Measurements from ENCODE around the gene PROSER2. TPM values are rescaled to one million over a fixed set of nuclear protein-coding genes. Genes with fewer than 3 reads are reported as not detected.

Gene PROSER2
- total RNA-seq, 1 experiment from 2014 or later: 19.5 TPM

DNA sequence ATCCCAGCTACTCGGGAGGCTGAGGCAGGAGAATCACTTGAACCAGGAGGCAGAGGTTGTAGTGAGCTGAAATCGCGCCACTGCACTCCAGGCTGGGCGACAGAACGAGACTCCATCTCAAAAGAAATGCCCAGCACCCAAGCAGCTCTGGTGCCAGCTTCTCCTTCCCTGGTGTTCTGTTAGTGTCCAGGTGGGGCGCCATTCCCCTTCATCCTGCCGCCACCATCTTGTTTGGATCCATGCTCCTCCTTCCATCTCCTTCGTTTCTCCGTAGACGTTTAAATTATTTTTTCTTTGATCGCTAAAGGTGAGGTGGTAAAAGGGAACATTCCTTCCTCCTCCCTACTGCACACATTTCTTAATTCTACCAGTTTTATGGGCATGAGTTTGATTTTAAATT lies 30.3 kb downstream of the PROSER2 start:
- DNase-seq: no peak
- intact Hi-C loops (cut with micrococcal nuclease; ENCODE audit: unreplicated experiment): no loop called here
- no peaks in the 10 kb centered on the region for H3K9me3 Mint-ChIP-seq (ENCODE audit: low read depth, unreplicated experiment)
- H3K27ac Mint-ChIP-seq (ENCODE audit: unreplicated experiment): no peak overlapping the region
- no TSS peak for BruUV-seq (replicated peaks)
- TF ChIP-seq CTCF (IDR thresholded peaks at IDR 0.05; ENCODE audit: unreplicated experiment): no peak
- no peak overlapping the region for H3K4me3 Mint-ChIP-seq (ENCODE audit: low read depth, unreplicated experiment)
- peaks cover 12% of the 10 kb centered on the region for H3K36me3 Mint-ChIP-seq (ENCODE audit: insufficient read depth, unreplicated experiment)
- CTCF ChIA-PET: no interaction called here
- no peaks in the 10 kb centered on the region for H3K27me3 Mint-ChIP-seq (ENCODE audit: unreplicated experiment)
- H3K4me1 Mint-ChIP-seq (ENCODE audit: low read depth, unreplicated experiment): no peaks in the 10 kb centered on the region

GRCh38 chr10:11854301-11854700 lies 31.1 kb downstream of the PROSER2 start:
- TF ChIP-seq CTCF (IDR thresholded peaks at IDR 0.05; ENCODE audit: unreplicated experiment): no peak
- Mint-ChIP-seq H3K4me1 (ENCODE audit: low read depth, unreplicated experiment) (no peaks in the 10 kb centered on the region), H3K36me3 (ENCODE audit: insufficient read depth, unreplicated experiment) (peaks cover 12% of the 10 kb centered on the region), H3K9me3 (ENCODE audit: low read depth, unreplicated experiment) (no peaks in the 10 kb centered on the region), H3K27ac (ENCODE audit: unreplicated experiment) (no peak overlapping the region), H3K27me3 (ENCODE audit: unreplicated experiment) (no peaks in the 10 kb centered on the region), H3K4me3 (ENCODE audit: low read depth, unreplicated experiment) (no peak overlapping the region)
- CTCF ChIA-PET: no interaction called here
- DNase-seq: no peak
- intact Hi-C loops (cut with micrococcal nuclease; ENCODE audit: unreplicated experiment): no loop called here
- BruUV-seq (replicated peaks): no TSS peak

GRCh38 chr10:11856089-11856488 lies 32.9 kb downstream of the PROSER2 start:
- CTCF ChIA-PET: no interaction called here
- no TSS peak for BruUV-seq (replicated peaks)
- Mint-ChIP-seq H3K27ac (ENCODE audit: unreplicated experiment) (no peak overlapping the region), H3K9me3 (ENCODE audit: low read depth, unreplicated experiment) (no peaks in the 10 kb centered on the region), H3K4me1 (ENCODE audit: low read depth, unreplicated experiment) (no peaks in the 10 kb centered on the region), H3K4me3 (ENCODE audit: low read depth, unreplicated experiment) (no peak overlapping the region), H3K27me3 (ENCODE audit: unreplicated experiment) (no peaks in the 10 kb centered on the region), H3K36me3 (ENCODE audit: insufficient read depth, unreplicated experiment) (peaks cover 16% of the 10 kb centered on the region)
- no peak for DNase-seq
- intact Hi-C loops (cut with micrococcal nuclease; ENCODE audit: unreplicated experiment): no loop called here
- TF ChIP-seq CTCF (IDR thresholded peaks at IDR 0.05; ENCODE audit: unreplicated experiment): no peak

DNA sequence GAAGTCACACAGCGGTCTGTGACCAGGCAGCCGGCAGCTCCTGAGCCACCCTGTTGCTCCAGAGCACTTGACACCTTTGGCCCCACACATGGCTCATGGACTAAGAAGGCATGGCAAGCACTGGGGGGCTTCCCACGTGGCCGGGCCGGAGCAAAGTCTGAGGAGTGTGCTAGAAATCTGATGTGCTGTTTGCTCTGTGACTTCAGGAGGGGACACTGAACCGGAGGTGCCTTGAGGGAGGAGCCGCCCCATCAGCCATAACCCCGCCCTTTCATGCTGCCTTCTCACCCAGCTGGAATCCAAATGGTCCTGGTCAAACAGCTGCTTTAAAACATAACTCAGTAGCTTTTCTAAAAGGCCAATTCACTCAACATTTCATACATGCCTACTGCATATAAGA lies 33.5 kb downstream of the PROSER2 start:
- CTCF ChIA-PET: no interaction called here
- no peaks in the 10 kb centered on the region for H3K27me3 Mint-ChIP-seq (ENCODE audit: unreplicated experiment)
- TF ChIP-seq CTCF (IDR thresholded peaks at IDR 0.05; ENCODE audit: unreplicated experiment): no peak
- H3K4me1 Mint-ChIP-seq (ENCODE audit: low read depth, unreplicated experiment): no peaks in the 10 kb centered on the region
- no peak overlapping the region for H3K27ac Mint-ChIP-seq (ENCODE audit: unreplicated experiment)
- H3K9me3 Mint-ChIP-seq (ENCODE audit: low read depth, unreplicated experiment): no peaks in the 10 kb centered on the region
- BruUV-seq (replicated peaks): no TSS peak
- peaks cover 16% of the 10 kb centered on the region for H3K36me3 Mint-ChIP-seq (ENCODE audit: insufficient read depth, unreplicated experiment)
- H3K4me3 Mint-ChIP-seq (ENCODE audit: low read depth, unreplicated experiment): no peak overlapping the region
- intact Hi-C loops (cut with micrococcal nuclease; ENCODE audit: unreplicated experiment): no loop called here
- DNase-seq: no peak

DNA sequence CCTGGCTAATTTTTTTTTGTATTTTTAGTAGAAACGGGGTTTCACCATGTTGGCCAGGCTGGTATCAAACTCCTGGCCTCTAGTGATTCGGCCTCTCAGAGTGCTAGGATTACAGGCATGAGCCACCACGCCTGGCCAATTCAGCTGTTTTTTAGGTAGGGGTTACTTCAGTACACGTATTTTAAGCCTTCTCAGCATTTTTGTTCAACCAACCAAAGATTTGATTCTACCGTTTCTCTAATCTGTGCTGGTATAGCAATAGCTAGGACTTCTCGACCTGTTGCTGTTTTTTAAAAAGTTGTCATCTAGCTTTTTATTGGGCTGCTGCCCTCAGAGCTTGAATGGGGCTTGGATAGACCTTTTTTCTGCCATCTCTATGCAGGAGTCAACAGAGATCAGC lies 34.9 kb downstream of the PROSER2 start:
- CTCF ChIA-PET: no interaction called here
- no peaks in the 10 kb centered on the region for H3K27me3 Mint-ChIP-seq (ENCODE audit: unreplicated experiment)
- intact Hi-C loops (cut with micrococcal nuclease; ENCODE audit: unreplicated experiment): no loop called here
- H3K9me3 Mint-ChIP-seq (ENCODE audit: low read depth, unreplicated experiment): no peaks in the 10 kb centered on the region
- H3K27ac Mint-ChIP-seq (ENCODE audit: unreplicated experiment): no peak overlapping the region
- H3K36me3 Mint-ChIP-seq (ENCODE audit: insufficient read depth, unreplicated experiment): peaks cover 14% of the 10 kb centered on the region
- no peak for TF ChIP-seq CTCF (IDR thresholded peaks at IDR 0.05; ENCODE audit: unreplicated experiment)
- H3K4me3 Mint-ChIP-seq (ENCODE audit: low read depth, unreplicated experiment): no peak overlapping the region
- no TSS peak for BruUV-seq (replicated peaks)
- no peaks in the 10 kb centered on the region for H3K4me1 Mint-ChIP-seq (ENCODE audit: low read depth, unreplicated experiment)
- DNase-seq: no peak
